ENCODE results near the gene FGD2. TPM values are rescaled to one million over a fixed set of nuclear protein-coding genes. Genes with fewer than 3 reads are reported as not detected.
A peak's percentile ranks its signal among the peaks of the same experiment; 100 is the strongest.
"Not testable (repeated sequence)": the region's sequence is repeated elsewhere in the genome, so short reads cannot be mapped to it uniquely, and the experiment has no call there.

FGD2 gene
- total RNA-seq, 1 experiment from 2014 or later, result not detected

DNA sequence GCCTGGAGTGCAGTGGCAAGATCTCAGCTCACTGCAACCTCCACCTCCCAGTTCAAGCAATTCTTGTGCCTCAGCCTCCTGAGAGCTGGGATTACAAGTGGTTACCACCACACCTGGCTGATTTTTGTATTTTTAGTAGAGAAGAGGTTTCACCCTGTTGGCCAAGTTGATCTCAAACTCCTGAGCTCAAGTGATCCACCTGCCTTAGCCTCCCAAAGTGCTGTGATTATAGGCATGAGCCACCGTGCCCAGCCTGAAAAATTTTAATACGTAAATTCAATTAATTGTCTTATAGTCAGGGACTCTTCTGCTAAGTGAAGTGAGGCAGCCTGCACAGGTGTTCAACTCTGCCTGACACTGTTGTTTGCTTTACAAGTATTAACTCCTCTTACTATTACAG lies 15.1 kb upstream of the FGD2 start:
- DNase-seq (ENCODE audit: low read depth), result not testable (repeated sequence)

DNA sequence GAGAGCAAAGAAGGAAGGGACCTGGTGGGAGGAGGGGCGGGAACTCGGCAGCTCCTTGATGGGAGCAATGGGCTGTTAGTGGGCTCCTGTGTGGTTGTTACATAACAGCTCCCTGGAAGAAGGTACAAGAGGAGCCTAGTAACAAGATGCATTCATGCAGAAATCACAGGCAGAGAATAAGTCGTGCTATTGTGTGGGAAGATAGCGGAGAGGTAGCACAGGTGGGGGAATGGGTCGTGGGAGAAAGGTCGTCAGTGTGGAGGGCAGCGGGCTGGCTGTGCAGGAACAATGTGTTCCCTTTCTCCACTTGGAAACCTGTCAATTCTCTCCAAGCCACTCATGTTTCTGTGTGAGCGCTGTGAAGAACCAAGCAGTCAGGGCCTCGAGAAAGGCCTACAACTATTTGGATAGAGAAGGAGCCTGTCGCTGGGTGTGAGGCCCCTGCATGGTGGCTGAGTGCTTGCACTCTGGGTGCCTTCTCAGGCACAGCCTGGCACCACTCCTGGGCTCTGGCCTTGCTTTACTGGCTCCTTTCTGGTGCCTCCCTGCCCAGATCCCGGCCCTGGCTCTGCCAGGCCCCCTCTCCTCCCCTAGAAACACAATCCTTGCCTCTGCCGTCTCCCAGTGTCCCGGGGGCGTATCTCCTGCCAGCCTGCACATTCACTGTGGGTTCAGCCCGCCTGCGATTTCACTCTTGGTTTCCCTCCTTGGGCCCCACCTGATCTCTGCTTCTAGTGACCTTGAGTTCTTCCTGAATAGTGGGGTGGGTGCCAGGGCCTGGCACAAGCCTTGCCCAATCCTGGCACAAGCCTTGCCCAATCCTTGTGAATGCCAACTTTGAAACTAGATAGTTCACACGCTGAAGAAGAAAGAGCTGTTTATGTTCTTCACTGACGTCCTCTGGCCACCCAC lies 7.4 kb upstream of the FGD2 start:
- DNase-seq (ENCODE audit: low read depth), result no peak

DNA sequence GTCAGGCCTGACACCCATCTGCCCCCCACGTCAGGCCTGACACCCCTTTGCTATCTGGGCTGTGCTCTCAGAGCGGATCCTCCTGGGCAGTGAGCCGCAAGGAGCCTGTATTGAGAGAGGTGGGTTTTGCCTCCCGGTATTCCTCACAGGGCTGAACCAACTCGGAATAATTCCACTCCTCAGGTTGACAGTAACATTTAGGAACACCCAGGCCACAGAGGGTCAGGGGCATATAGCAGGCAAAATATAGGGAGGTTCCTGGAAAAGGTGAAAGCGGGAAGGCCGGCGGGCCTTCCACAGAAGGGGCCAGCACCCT lies 6.8 kb upstream of the FGD2 start:
- no peak for DNase-seq (ENCODE audit: low read depth)

DNA sequence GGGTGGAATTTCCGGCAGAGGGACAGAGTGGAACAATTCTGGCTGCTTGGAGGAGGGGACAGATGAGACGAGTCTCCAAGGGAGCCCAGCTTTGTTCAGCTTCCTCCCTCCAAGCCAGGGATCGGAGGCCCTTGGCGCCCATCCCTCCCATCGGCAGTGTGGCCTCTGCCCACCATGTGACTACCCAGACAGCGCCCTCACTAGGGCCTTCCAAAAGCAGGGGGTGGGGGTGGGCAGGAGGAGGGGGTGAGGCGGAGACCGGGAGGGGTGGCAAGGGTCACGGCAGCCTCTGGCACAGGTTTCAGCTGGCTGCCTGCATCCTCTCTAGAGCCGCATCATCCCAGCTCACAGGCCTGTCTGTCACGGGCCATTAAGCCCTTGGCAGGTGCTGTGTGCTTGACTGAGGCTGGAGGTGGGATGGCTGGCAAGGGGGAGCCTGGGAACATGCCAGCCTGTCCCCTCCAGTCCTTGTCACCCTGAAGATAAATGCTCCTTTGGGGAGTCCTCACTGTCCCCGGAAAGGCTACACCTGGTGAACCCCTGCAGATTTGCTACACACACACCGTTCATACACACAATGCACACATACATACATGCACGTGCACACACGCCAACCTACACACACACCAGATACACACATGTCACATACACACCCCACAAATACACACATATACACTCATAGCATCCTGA lies 6.2 kb upstream of the FGD2 start:
- no peak for DNase-seq (ENCODE audit: low read depth)

DNA sequence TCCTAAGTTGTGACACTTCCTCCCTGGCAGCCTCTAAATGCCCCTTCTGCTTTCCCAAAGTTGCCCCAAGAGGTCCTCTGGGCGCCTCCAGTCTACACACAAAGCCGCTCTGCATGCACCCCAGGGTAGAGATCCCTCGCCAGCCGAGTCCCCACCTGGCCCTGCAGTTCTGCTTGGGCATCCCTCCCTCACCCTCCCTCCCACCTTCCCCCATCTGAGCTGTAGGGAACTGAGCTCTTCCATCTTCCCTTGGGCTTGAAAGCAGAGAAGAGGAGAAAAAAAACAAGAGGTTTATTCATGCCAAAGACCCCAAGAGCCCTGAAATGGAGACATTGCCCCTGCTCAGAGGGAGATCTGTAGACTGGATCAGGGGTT lies 5.7 kb upstream of the FGD2 start:
- DNase-seq (ENCODE audit: low read depth), result no peak

DNA sequence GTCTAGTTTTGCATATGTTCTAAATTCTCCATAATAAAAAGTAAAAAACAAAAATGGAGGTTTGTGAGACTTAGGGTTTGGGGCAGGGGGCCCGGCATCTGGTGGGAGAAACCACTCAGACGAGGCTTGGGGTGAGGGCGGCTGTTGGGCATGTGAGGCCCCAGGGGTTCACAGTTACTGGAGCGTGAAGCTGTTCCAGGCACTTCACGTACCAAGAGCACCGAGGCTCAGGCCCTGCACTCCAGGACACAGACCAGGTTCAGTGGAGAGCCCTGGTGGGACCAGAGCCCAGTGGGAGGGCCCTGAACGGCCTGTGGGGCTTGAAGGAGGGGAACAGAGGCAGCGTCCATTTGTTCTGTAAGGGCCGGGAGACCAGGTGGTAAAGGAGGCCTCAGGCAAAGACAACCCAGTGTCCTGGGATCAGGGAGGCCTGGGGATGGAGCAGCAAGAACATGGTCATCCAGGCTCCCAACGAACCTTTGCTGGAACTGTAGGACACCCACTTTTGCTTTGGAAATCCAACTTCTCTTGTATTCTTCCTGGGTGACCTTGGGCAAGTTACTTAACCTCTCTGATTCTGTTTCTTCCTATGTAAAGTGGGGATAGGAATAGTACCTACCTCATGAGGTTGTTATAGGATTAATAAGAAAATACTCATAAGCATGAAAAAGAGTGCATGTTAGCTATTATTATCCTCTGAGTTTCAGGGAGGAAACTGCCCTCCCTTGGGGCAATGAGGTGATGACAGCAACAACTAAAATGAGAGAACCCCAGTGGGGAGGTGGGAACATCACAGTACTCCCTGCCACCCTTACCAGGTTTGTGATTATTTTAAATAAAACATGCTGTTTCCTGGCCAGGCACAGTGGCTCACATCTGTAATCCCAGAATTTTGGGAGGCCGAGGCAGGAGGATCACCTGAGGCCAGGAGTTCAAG lies 1.1 kb upstream of the FGD2 start:
- no peak for DNase-seq (ENCODE audit: low read depth)

DNA sequence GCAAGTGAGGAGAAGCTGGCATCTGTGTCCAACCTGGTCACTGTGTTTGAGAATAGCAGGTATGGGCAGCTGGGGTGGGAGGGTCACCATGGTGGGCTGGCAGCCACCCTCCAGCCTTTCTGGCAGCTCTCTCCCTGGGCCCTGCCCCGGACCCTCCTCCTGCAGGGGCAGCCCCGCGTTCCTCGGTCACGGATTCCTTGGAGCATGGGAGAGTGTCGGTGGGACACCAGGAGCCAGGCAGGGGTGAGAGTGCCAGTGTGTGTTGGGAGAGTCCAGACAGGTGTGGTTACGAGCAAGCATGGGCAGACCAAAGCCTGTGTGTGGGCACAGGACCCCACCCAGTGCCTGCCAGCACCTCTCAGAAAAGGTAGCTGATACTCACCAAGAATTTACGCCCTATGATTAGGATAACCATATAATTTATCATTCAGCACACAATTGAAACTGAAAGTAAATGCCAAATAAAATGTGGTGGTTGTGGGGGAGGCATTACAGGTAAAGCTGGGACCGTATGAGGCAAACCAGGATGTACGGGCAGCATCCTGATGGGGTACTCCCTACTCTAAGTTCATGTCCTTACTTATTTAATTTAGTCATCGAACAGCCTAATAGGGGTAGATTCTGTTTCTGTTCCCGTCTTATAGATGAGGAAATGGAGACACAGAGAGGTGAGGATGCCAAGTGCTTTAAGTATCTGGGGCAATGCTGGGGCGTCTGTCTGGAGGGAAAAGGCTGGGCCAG lies 542 bp downstream of the FGD2 start:
- no peak for DNase-seq (ENCODE audit: low read depth)

DNA sequence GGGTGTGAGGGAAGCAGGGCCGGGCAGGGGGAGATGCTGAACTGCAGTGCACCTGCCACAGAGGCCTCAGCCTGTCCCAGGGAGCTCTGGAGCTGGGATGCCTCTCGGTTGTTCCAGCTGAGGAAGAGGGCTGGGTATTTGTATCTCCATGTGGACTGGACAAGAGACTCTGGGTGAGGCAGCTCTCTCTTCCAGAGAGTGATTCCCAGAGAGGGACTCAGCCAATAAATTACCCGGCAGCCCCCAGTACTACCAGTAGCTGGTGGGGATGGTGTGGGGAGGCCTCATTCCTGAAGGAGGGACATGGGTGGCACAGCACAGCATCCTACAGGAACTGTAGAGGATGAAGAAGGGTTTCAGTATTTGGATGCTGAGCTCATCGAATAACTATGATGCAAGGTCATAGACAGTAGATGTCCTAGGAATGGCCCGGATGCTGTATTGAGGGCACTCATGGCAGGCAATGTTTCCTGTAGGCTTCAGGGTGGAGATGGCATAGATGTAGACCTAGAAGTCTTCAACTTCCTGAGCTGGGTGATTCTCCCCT lies 1.4 kb downstream of the FGD2 start:
- peak; percentile 55 for DNase-seq (ENCODE audit: low read depth)

DNA sequence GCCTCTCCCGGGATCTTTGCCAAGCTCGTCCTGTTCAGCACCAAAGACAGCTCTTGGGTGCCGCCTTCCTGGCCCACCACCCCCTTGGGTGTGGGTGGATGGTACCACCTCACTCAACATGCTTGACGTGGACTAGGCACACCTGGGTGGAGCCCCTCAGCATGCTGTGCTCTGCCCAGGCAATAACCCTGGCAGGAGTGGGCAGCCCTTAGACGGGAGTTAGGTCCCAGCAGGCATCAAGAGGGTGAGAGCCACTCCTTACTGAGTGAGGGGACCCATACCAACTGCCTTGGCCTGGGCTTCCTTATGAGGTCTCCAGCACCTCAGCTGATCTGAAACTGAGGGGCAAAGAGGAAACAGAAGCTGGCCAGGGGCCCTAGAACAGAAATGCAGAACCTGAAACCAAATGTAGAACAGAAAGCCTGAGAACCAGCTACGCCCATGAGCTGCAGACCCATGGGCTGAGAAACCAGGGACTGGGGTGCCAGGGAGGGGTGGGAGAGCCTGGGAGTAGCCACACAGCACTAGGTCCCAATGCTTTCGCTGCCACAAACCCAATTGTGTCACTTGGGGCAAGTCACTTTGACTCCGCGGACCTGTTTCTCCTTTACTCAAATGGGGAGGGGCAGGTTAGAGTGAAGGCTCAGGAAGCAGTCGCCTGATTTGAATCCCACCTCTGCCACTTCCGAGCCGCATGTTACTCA lies 2.0 kb downstream of the FGD2 start:
- DNase-seq (ENCODE audit: low read depth), result no peak

DNA sequence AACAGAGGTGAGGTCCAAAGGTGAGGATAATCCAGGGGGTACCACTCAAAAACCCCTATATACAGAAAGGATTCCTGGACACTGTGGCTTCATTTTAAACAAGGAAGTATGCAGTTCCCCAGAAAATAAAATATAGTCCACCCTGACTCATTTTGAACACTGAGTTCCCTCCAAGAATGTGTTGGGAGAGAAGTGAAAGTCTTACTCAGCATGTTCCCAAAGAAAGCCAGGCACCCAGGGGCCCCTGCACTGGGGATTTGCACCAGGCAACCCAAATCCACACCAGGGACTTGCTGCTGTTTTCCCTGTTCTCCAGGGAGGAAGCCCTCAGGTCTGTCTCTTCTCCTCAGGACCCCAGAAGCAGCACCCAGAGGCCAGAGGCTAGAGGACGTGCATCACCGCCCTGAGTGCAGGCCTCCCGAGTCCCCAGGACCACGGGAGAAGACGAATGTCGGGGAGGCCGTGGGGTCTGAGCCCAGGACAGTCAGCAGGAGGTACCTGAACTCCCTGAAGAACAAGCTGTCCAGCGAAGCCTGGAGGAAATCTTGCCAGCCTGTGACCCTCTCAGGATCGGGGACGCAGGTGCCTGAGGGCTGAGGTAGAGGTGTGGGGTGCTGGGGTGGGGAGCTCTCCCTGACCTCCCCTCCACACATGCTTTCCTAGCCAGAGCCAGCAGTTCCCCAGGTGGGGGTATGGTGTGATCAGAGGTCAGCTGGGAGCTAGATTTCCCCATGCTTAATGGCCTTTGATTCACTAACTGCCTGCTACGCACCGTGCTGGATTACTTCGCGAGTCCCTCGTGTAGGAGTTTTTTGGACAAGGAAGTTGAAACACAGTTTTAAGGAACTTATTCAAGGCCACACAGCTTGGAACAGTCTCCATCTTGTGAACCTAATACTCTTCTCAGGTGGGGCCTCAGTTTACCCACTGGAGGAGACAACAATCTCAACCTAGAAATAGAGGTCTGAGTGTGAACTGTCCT lies 3.3 kb downstream of the FGD2 start:
- DNase-seq (ENCODE audit: low read depth), result no peak

DNA sequence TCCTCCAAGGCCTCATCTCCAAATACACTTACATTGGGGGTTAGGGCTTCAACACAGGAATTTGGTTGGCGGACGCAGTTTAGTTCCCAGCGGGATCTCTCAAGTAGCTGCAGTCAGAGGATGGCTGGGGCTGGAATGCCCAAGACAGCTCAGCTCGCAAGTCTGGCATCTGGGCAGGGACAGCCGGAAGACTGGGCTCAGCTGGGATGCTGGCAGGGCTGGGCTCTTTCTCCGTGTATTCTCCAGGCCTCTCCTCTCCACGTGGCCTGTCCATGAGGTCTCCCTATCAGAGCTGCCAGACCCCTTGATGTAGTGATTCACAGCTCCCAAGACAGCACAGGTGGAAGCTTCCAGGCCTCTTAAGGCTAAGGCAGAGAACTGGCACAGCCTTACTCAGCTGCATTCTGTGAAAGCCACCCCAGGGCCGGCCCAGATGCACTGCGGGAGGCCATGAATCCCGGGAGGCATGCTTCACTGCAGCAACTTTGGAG lies 5.0 kb downstream of the FGD2 start:
- DNase-seq (ENCODE audit: low read depth), result no peak

DNA sequence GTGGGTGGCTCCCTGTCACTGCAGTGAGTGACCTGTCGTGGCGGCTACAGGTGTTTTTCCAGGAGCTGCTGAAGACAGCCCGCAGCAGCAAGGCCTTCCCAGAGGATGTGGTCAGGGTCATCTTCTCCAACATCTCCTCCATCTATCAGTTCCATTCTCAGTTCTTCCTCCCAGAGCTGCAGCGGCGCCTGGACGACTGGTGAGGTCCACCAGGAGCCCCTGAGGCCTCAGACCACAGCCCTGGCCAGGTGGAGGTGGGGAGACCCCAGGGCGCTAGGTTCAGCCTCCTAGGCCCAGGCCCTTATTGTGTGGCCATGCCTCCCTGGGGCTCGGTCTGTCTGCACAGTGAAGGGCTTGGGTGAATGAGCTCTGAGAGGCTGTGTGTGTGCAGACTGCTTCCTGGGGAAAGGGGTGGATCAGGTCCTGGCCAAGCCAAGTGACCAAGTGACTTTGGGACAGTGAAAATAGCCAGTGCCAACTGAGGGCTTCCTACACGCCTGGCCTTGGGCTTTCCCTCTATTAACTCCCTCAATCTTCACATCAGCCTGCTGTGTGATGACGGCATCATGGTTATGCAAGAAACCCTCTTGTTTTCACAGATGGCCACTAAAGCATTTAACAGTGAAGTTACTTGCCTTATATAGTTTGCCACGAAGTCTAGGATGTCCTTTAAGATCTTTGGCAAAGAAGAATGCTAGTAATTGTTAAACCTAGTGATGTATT lies 6.4 kb downstream of the FGD2 start:
- DNase-seq (ENCODE audit: low read depth), result no peak

DNA sequence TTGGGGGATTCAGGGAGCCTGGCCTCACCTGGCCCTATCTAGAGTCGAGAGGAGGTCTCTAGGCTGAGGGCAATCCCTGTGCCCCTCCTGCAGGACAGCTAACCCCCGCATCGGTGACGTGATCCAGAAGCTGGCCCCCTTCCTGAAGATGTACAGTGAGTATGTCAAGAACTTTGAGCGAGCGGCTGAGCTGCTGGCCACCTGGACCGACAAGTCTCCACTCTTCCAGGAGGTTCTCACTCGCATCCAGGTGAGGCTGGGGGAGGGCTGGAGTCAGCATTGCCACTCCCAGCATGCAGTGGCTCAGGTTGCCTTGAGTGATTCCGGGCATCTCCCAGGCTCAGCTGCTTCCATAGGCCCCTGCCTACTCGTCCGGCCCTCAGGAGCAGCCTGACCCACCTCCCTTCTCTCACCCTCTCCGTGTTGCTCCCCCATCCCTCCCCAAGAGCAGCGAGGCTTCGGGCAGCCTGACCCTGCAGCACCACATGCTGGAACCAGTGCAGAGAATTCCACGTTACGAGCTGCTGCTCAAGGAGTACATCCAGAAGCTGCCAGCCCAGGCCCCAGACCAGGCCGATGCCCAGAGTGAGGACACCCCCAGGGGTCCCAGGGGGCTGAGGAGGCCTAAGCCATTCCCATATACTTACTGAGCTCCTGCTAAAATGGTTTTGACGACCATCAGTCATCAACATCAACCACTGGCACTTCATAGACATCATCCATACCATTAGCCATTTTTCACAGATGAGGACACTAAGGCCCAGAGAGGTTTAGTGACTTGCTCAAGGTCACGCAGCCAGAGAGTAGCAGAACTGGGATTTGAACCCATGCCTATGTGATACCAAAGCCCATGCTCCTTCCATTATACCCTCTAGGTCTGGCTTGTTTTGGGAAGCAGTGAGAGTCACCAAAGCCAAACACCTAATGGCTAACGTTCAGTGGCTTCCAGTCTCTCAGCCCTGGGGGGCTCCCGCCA lies 8.3 kb downstream of the FGD2 start:
- no peak for DNase-seq (ENCODE audit: low read depth)

DNA sequence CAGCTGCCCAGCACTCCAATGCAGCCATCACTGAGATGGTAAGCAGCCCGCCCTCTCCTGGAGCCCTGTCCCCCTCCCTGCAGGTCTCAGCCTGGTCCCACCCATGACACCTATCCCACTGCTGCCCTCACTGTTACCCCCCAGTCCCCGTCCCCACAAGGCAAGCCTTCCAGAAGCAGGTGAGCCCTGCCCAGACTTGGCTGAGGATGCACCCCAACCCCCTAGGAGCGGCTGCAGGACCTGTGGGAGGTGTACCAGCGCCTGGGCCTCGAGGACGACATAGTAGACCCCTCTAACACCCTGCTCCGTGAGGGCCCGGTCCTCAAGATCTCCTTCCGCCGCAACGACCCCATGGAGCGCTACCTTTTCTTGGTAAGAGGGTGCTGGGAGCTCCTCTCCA lies 9.2 kb downstream of the FGD2 start:
- no peak for DNase-seq (ENCODE audit: low read depth)

DNA sequence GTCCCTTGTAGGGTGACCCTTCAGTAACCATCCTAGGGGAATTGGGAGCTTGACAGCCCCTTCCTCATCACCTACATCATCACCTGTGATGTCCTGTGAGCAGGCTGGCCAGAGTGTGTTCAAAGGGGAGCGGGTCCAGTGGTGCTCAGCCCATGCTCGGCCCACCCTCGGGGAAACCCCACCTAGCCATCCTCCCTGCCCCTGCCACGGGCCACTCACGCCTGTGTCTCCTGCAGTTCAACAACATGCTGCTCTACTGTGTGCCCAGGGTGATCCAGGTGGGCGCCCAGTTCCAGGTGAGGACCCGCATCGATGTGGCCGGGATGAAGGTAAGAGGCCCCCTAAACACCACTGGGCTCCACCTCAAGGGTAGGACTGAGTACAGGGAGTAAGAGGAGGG lies 10.1 kb downstream of the FGD2 start:
- DNase-seq (ENCODE audit: low read depth), result no peak

DNA sequence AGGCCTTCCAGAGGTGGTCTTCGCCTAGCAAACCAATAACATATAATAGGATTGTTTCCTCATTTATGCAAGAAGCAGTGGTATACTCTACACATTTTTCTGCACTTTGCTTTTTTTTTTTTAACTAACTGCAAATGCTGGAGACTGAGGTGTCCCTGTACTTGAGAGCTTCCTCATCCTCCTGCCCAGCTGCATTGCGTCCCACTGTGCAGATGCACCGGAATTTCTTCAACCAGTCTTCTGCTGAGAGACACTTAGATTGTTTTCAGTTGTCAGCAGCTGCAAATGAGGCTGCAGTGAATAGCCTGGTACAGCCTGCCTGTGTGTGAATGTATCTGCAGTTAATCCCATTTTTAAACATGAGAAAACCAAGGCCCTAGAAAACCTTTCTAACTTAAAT lies 11.5 kb downstream of the FGD2 start:
- DNase-seq (ENCODE audit: low read depth), result no peak

DNA sequence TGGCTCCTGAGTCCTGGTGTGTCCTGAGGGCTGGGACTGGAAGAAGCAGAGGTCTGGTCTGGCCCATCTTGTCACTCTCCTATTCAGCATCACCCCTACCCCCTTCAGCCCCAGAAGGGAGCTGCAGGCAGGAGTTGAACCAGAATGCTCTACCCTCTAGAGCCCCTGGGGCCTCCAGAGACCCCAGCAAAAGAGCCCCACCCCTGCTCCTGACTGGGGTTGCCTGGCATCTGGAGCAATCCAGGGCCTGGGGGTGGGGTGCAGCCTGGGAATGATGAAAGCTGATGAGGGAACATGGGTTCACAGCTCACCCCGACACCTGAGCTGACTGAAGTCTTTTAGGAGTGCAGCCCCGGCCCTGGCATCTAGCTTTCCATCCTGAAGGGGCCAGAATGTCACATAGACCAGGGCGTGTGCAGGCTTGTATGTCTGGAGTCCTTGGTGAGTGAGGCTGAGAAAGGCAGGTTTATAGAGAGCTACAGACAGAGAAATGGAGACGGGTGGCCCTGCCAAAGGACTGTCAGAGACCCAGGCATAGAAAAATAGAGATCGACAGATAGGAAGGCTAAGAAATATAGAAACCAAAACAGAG lies 12.2 kb downstream of the FGD2 start:
- DNase-seq (ENCODE audit: low read depth), result no peak
